Measurements from ENCODE around the gene ARPC5L.

Gene ARPC5L

DNA sequence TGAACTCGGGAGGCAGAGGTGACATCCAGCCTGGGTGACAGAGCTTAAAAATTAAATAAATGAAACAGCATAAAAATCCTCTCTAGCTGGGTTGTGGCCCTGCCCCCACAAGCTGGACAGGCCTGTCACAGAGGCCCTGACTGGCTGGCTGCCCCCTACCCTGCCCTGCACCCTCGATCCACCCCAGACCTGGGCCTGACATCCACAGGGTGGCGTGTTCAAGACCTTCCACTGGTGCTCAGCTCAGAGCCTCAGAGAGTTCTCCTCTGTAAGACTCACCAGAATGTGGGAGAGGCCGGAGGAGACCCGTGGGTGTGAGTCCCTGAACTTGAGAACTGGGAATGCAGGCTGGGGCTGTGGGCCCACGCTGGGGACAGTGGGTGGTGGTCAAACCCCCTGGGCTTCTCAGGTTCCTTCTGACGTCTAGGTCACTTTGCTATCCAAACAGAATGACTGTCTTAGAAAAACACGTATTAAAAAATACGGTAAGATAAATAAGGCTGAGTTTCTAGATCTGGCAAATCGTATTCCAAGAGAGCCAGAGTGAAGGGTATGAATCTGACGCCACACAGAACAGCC, 18.4 kb upstream of the ARPC5L start:
- no peak for TF ChIP-seq POLR2AphosphoS5 (IDR thresholded peaks at IDR 0.05; ENCODE audit: low read depth, low read length)
- TF ChIP-seq, protein P1, sequence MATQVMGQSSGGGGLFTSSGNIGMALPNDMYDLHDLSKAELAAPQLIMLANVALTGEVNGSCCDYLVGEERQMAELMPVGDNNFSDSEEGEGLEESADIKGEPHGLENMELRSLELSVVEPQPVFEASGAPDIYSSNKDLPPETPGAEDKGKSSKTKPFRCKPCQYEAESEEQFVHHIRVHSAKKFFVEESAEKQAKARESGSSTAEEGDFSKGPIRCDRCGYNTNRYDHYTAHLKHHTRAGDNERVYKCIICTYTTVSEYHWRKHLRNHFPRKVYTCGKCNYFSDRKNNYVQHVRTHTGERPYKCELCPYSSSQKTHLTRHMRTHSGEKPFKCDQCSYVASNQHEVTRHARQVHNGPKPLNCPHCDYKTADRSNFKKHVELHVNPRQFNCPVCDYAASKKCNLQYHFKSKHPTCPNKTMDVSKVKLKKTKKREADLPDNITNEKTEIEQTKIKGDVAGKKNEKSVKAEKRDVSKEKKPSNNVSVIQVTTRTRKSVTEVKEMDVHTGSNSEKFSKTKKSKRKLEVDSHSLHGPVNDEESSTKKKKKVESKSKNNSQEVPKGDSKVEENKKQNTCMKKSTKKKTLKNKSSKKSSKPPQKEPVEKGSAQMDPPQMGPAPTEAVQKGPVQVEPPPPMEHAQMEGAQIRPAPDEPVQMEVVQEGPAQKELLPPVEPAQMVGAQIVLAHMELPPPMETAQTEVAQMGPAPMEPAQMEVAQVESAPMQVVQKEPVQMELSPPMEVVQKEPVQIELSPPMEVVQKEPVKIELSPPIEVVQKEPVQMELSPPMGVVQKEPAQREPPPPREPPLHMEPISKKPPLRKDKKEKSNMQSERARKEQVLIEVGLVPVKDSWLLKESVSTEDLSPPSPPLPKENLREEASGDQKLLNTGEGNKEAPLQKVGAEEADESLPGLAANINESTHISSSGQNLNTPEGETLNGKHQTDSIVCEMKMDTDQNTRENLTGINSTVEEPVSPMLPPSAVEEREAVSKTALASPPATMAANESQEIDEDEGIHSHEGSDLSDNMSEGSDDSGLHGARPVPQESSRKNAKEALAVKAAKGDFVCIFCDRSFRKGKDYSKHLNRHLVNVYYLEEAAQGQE (IDR thresholded peaks at IDR 0.05; ENCODE audit: insufficient read depth in 1 of 2, low read depth in 2 of 2, low read length in 2 of 2): no peak
- no peak for TF ChIP-seq TAF1 (IDR thresholded peaks at IDR 0.05; ENCODE audit: borderline replicate concordance, insufficient read depth, low read length)
- no peak for TF ChIP-seq SIN3A (IDR thresholded peaks at IDR 0.05; ENCODE audit: borderline replicate concordance, insufficient read depth, low read length)
- no peak for TF ChIP-seq FOXP2 (optimal IDR thresholded peaks at IDR 0.05; ENCODE audit: borderline replicate concordance, extremely low read depth, extremely low read length, insufficient read depth)

DNA sequence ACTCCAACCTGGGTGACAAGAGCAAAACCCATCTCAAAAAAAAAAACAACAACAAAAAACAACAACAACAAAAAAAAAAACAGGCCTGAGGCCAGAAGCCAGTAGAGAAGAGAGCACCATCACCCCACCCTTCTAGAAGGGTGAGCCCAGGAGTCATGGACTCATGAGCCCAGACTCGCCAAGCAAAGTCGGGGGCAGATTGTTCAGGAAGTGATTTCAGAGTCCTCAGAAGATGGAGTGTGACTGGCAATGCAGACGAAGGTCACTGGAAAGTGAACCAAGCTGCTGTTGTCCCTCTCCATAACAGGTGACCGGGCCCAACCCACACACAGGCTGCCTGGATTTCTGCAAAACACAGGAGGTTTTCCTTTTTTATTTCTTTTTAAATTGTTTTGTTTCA, 17.6 kb upstream of the ARPC5L start:
- no peak for TF ChIP-seq FOXP2 (optimal IDR thresholded peaks at IDR 0.05; ENCODE audit: borderline replicate concordance, extremely low read depth, extremely low read length, insufficient read depth)
- TF ChIP-seq, protein P1 (IDR thresholded peaks at IDR 0.05; ENCODE audit: insufficient read depth in 1 of 2, low read depth in 2 of 2, low read length in 2 of 2): no peak
- TF ChIP-seq TAF1 (IDR thresholded peaks at IDR 0.05; ENCODE audit: borderline replicate concordance, insufficient read depth, low read length): no peak

DNA sequence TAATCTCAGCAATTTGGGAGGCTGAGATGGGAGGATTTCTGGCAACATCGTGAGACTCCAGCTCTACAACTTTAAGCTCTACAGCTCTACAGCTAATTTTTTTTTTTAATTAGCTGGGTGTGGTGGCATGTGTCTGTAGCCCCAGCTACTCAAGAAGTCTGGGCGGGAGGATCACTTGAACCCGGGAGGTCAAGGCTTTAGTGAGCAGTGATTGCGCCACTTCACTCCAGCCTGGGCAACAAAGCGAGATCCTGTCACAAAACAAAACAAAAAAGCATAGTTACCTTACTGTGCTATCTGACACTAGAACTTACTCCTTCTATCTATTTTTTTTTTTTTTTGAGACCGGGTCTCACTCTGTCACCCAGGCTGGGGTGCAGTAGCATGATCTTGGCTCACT, 15.0 kb upstream of the ARPC5L start:
- TF ChIP-seq FOXP2 (optimal IDR thresholded peaks at IDR 0.05; ENCODE audit: borderline replicate concordance, extremely low read depth, extremely low read length, insufficient read depth) (no peak), TAF1 (IDR thresholded peaks at IDR 0.05; ENCODE audit: borderline replicate concordance, insufficient read depth, low read length) (no peak), POLR2AphosphoS5 (IDR thresholded peaks at IDR 0.05; ENCODE audit: low read depth, low read length) (no peak), SIN3A (IDR thresholded peaks at IDR 0.05; ENCODE audit: borderline replicate concordance, insufficient read depth, low read length) (no peak)
- TF ChIP-seq, protein P1 (IDR thresholded peaks at IDR 0.05; ENCODE audit: insufficient read depth in 1 of 2, low read depth in 2 of 2, low read length in 2 of 2): no peak

DNA sequence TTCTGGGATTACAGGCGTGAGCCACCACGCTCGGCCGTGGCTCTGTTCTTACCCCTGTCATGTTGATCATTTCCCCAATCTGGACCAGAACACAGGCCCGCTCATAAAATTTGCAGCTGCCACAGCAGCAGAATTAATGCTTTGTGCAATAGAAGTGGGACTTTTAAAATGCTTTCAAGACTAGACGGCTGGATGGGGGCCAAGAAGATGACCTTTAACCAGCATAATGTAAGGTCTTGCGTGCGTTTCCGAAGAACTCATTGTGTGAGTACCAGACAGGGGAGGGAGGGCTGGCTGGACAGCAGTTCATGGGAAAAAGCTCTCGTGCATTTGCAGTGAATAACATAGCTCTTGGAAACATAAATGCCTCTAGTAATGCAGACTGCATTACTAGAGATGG, 12.1 kb upstream of the ARPC5L start:
- TF ChIP-seq, protein P1 (IDR thresholded peaks at IDR 0.05; ENCODE audit: insufficient read depth in 1 of 2, low read depth in 2 of 2, low read length in 2 of 2): peak in 1 of 2 experiments; percentile 68; a peak in 1 of 4 replicates
- no peak for TF ChIP-seq FOXP2 (optimal IDR thresholded peaks at IDR 0.05; ENCODE audit: borderline replicate concordance, extremely low read depth, extremely low read length, insufficient read depth)
